H9 (cell line): ENCODE results near the gene FSTL4. TPM values are rescaled to one million over a fixed set of nuclear protein-coding genes. Genes with fewer than 3 reads are reported as not detected.

ENCODE experiments used
- DNase-seq: peaks from one replicate; pipeline ENCODE4 v3.0.0-alpha.2; 2017
- H2AFZ ChIP-seq: one replicate; pipeline ENCODE4 v1.6.1; 2013; ENCODE audit warnings: mild to moderate bottlenecking, low read length, control low read depth, moderate library complexity
- H2AK5ac ChIP-seq: 2 replicates; pipeline ENCODE4 v1.6.1; 2013; ENCODE audit warnings: low read length, control low read depth, mixed read lengths; ENCODE audit not compliant: insufficient read length
- H2BK120ac ChIP-seq: one replicate; pipeline ENCODE4 v1.6.1; 2013; ENCODE audit warnings: low read depth, mild to moderate bottlenecking, low read length, control low read depth, inconsistent platforms; ENCODE audit not compliant: poor library complexity, severe bottlenecking
- H2BK12ac ChIP-seq: 2 replicates; pipeline ENCODE4 v1.6.1; 2013; ENCODE audit warnings: low read length, control low read depth, mixed read lengths, low read depth; ENCODE audit not compliant: insufficient read length
- H2BK15ac ChIP-seq: 2 replicates; pipeline ENCODE4 v1.6.1; 2013; ENCODE audit warnings: low read depth, low read length, control low read depth
- H2BK20ac ChIP-seq: one replicate; pipeline ENCODE4 v1.6.1; 2013; ENCODE audit warnings: low read depth, mild to moderate bottlenecking, low read length, control low read depth, inconsistent platforms; ENCODE audit not compliant: poor library complexity, severe bottlenecking
- H2BK5ac ChIP-seq: 2 replicates; pipeline ENCODE4 v1.6.1; 2013; ENCODE audit warnings: low read length, control low read depth, mixed read lengths; ENCODE audit not compliant: insufficient read length
- H3K14ac ChIP-seq: 2 replicates; pipeline ENCODE4 v1.6.1; 2013; ENCODE audit warnings: low read length, control low read depth; ENCODE audit not compliant: insufficient read depth
- H3K18ac ChIP-seq: 2 replicates; pipeline ENCODE4 v1.6.1; 2013; ENCODE audit warnings: low read depth, mild to moderate bottlenecking, mixed read lengths, low read length, control low read depth; ENCODE audit not compliant: insufficient read length
- H3K23ac ChIP-seq: 2 replicates; pipeline ENCODE4 v1.6.1; 2013; ENCODE audit warnings: low read length, control low read depth, mixed read lengths, low read depth; ENCODE audit not compliant: insufficient read length
- H3K23me2 ChIP-seq: 2 replicates; pipeline ENCODE4 v1.6.1; 2013; ENCODE audit warnings: low read depth, mild to moderate bottlenecking, mixed read lengths, low read length, control low read depth; ENCODE audit not compliant: insufficient read length, poor library complexity, severe bottlenecking
- H3K27ac ChIP-seq: 2 replicates; pipeline ENCODE4 v1.5.1; 2013; ENCODE audit warnings: low read length, control low read depth, mixed read lengths, low read depth; ENCODE audit not compliant: insufficient read length
- H3K27me3 ChIP-seq: 2 replicates; pipeline ENCODE4 v1.6.1; 2013; ENCODE audit warnings: low read length, control low read depth, inconsistent platforms; ENCODE audit not compliant: insufficient read depth
- H3K4ac ChIP-seq: 2 replicates; pipeline ENCODE4 v1.6.1; 2013; ENCODE audit warnings: low read depth, mild to moderate bottlenecking, control low read depth, inconsistent platforms, low read length, moderate library complexity
- H3K4me1 ChIP-seq: 2 replicates; pipeline ENCODE4 v1.6.1; 2013; ENCODE audit warnings: low read length, control low read depth, inconsistent platforms; ENCODE audit not compliant: insufficient read depth
- H3K4me2 ChIP-seq: 2 replicates; pipeline ENCODE4 v1.6.1; 2013; ENCODE audit warnings: low read length, control low read depth, mixed read lengths; ENCODE audit not compliant: insufficient read length, insufficient read depth
- H3K56ac ChIP-seq: 2 replicates; pipeline ENCODE4 v1.6.1; 2013; ENCODE audit warnings: low read depth, mild to moderate bottlenecking, mixed read lengths, low read length, control low read depth; ENCODE audit not compliant: insufficient read length
- H3K79me1 ChIP-seq: 2 replicates; pipeline ENCODE4 v1.6.1; 2013; ENCODE audit warnings: low read depth, mild to moderate bottlenecking, moderate library complexity, low read length, control low read depth, inconsistent platforms; ENCODE audit not compliant: insufficient read depth, poor library complexity, severe bottlenecking
- H3K79me2 ChIP-seq: 2 replicates; pipeline ENCODE4 v1.6.1; 2013; ENCODE audit warnings: low read length, control low read depth, inconsistent platforms; ENCODE audit not compliant: insufficient read depth
- H3K9ac ChIP-seq: 2 replicates; pipeline ENCODE4 v1.6.1; 2013; ENCODE audit warnings: low read length, control low read depth, mixed read lengths; ENCODE audit not compliant: insufficient read length; ENCODE audit errors: extremely low read depth
- H3K9me3 ChIP-seq: one replicate; pipeline ENCODE4 v1.6.1; 2013; ENCODE audit warnings: low read depth, low read length, inconsistent platforms; ENCODE audit not compliant: control insufficient read depth
- H3T11ph ChIP-seq: one replicate; pipeline ENCODE4 v1.6.1; 2013; ENCODE audit warnings: mild to moderate bottlenecking, low read length, control low read depth, inconsistent platforms
- H4K20me1 ChIP-seq: one replicate; pipeline ENCODE4 v1.6.1; 2013; ENCODE audit not compliant: control insufficient read depth, insufficient read length, insufficient read depth
- H4K5ac ChIP-seq: 2 replicates; pipeline ENCODE4 v1.6.1; 2013; ENCODE audit warnings: low read depth, mild to moderate bottlenecking, mixed read lengths, low read length, control low read depth; ENCODE audit not compliant: insufficient read length
- H4K8ac ChIP-seq: replicated peaks from 2 replicates; pipeline ENCODE4 v1.6.1; 2013; ENCODE audit warnings: low read length, control low read depth, mixed read lengths, low read depth; ENCODE audit not compliant: insufficient read length
- H4K91ac ChIP-seq: 2 replicates; pipeline ENCODE4 v1.6.1; 2013; ENCODE audit warnings: low read depth, mild to moderate bottlenecking, moderate library complexity, mixed read lengths, low read length, control low read depth; ENCODE audit not compliant: insufficient read length
- H3K27ac Mint-ChIP-seq, 3 experiments: 2 replicates in 2 of 3; 3 replicates in 1 of 3; pipeline ENCODE4 v1.8.0; 2020 to 2021; ENCODE audit warnings: mixed read lengths in 3 of 3, mild to moderate bottlenecking in 1 of 3, moderate library complexity in 1 of 3
- H3K27me3 Mint-ChIP-seq: 2 replicates; pipeline ENCODE4 v1.8.0; 2021; ENCODE audit warnings: low read depth, mild to moderate bottlenecking, moderate library complexity, mixed read lengths
- H3K36me3 Mint-ChIP-seq, 3 experiments: 2 replicates in 2 of 3; 3 replicates in 1 of 3; pipeline ENCODE4 v1.8.0; 2020 to 2021; ENCODE audit warnings: low read depth in 3 of 3, mixed read lengths in 3 of 3; ENCODE audit not compliant: insufficient read depth in 1 of 3
- H3K4me1 Mint-ChIP-seq, 2 experiments: 2 replicates each; pipeline ENCODE4 v1.8.0; 2020; ENCODE audit warnings: mixed read lengths in 2 of 2
- H3K4me3 Mint-ChIP-seq, 2 experiments: 2 replicates in 1 of 2; 3 replicates in 1 of 2; pipeline ENCODE4 v1.8.0; 2020 to 2021; ENCODE audit warnings: mild to moderate bottlenecking in 2 of 2, mixed read lengths in 2 of 2, moderate library complexity in 1 of 2
- H3K9me3 Mint-ChIP-seq, 2 experiments: 2 replicates in 1 of 2; 3 replicates in 1 of 2; pipeline ENCODE4 v1.8.0; 2020; ENCODE audit warnings: mild to moderate bottlenecking in 2 of 2, mixed read lengths in 2 of 2, moderate library complexity in 1 of 2
- WGBS: extraction: QIAGEN DNeasy Blood & Tissue Kit; methylation state at CpG from one replicate; pipeline ENCODE4 v1.1.7; 2013; ENCODE audit warnings: missing lambda C conversion rate, low lambda C conversion rate, mixed read lengths; ENCODE audit not compliant: insufficient read length; ENCODE audit errors: extremely low coverage; 5-methylcytosine and 5-hydroxymethylcytosine counted together
- total RNA-seq: library from RNA; stranded (reverse); gene quantifications from 2 replicates; pipeline ENCODE4 v1.2.1, GENCODE V29; 2021
- TF ChIP-seq, protein P1 (sequence below): fragments of 200-600 bp; sonication (generic); conservative IDR thresholded peaks from 3 replicates; pipeline ENCODE4 v1.8.0; 2021; ENCODE audit warnings: antibody characterized with exemption, mild to moderate bottlenecking

FSTL4 gene
- total RNA-seq, 1 experiment from 2014 or later, result 5.7 TPM

DNA sequence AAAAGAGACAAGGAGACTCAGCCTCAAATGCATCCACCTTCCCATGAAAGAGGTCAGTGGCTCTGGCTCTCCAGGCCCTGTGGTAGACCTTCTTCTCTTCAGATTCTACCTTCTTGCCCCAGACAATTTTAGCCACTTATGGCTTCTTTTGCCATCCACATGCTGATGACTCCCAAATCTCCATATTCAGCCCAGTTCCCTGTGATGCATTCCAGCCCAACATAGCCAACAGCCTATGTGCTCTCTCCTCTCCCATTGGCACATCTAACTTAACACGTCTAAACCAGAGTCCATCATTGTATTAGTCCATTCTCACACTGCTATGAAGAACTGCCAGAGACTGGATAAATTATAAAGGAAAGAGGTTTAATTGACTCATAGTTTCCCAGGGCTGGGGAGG is 108.8 kb downstream of the FSTL4 start:
- Histone ChIP-seq H3K23ac (no peak overlapping the region), H2BK5ac (no peak overlapping the region), H3K56ac (no peak overlapping the region), H2AFZ (no peak overlapping the region), H2AK5ac (no peak overlapping the region), H3K27ac (no peak overlapping the region), H2BK20ac (no peak overlapping the region), H3K79me1 (no peaks in the 10 kb centered on the region), H3K4me2 (no peak overlapping the region), H3K4me1 (peaks cover 3% of the 10 kb centered on the region; the same call in 1 of the 2 replicates), H3K9ac (no peak overlapping the region), H2BK120ac (no peak overlapping the region), H3K4ac (no peak overlapping the region), H3K9me3 (no peaks in the 10 kb centered on the region), H2BK12ac (no peak overlapping the region), H4K5ac (no peak overlapping the region), H3T11ph (no peak overlapping the region), H4K8ac (no peak overlapping the region), H4K20me1 (no peaks in the 10 kb centered on the region), H3K79me2 (no peaks in the 10 kb centered on the region), H3K27me3 (no peaks in the 10 kb centered on the region), H3K18ac (no peak overlapping the region), H4K91ac (no peak overlapping the region), H2BK15ac (no peak overlapping the region), H3K14ac (no peak overlapping the region), H3K23me2 (no peaks in the 10 kb centered on the region)
- no peak overlapping the region for H3K27ac Mint-ChIP-seq
- no peaks in the 10 kb centered on the region; the same call in 1 of the 2 replicates for H3K27me3 Mint-ChIP-seq
- peaks cover 4% of the 10 kb centered on the region in 2 experiments for H3K4me1 Mint-ChIP-seq
- WGBS, result no CpG with 5 or more reads among the region's 1 CpG
- no peaks in the 10 kb centered on the region for H3K36me3 Mint-ChIP-seq
- no peaks in the 10 kb centered on the region for H3K9me3 Mint-ChIP-seq
- no peak for DNase-seq
- H3K4me3 Mint-ChIP-seq, result no peak overlapping the region
- TF ChIP-seq, protein P1, sequence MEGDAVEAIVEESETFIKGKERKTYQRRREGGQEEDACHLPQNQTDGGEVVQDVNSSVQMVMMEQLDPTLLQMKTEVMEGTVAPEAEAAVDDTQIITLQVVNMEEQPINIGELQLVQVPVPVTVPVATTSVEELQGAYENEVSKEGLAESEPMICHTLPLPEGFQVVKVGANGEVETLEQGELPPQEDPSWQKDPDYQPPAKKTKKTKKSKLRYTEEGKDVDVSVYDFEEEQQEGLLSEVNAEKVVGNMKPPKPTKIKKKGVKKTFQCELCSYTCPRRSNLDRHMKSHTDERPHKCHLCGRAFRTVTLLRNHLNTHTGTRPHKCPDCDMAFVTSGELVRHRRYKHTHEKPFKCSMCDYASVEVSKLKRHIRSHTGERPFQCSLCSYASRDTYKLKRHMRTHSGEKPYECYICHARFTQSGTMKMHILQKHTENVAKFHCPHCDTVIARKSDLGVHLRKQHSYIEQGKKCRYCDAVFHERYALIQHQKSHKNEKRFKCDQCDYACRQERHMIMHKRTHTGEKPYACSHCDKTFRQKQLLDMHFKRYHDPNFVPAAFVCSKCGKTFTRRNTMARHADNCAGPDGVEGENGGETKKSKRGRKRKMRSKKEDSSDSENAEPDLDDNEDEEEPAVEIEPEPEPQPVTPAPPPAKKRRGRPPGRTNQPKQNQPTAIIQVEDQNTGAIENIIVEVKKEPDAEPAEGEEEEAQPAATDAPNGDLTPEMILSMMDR, result no peak
